ENCODE results near the gene PSMD1.
"Not testable (repeated sequence)": the region's sequence is repeated elsewhere in the genome, so short reads cannot be mapped to it uniquely, and the experiment has no call there.

PSMD1 gene

DNA sequence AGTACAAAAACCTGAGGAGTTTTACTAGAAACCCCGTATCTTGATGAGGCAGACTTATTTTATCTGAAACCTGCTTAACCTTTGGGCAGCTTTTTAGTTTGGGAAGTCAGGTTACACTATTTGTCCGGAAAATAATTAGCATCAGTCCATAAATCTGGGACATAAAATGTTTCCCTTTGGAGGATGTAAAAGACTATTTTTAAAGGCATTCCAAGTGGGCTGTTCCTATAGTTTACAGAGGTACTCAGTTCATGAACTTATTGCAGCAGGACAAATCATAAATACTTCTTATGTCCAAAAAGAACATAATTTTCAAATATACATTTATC is 61.9 kb downstream of the PSMD1 start:
- DNase-seq, result no peak

DNA sequence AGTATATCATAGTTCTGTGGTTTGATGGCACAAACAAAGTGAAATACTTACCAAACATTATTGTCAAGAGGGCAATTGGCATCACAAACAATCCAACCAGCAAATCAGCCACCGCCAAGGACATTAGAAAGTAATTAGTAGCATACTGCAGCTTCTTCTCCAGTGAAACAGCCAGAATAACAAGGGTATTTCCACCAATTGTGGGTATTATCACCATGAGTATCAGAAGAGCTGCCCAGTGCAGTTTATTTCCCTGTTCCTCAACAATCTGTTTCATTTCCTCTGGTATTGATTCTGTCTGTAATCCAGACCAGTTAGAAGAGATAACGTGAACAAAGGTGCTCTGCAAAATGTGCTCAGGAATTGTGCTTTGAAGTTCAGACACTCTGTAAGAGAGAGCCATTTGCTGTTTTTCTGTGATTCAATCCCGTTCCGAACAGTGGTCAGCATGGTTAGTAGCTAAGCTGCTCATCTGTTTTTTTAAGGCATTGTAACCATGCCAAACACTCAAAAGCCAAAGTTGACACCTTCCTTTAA is 66.8 kb downstream of the PSMD1 start:
- DNase-seq, result peak; percentile 21

DNA sequence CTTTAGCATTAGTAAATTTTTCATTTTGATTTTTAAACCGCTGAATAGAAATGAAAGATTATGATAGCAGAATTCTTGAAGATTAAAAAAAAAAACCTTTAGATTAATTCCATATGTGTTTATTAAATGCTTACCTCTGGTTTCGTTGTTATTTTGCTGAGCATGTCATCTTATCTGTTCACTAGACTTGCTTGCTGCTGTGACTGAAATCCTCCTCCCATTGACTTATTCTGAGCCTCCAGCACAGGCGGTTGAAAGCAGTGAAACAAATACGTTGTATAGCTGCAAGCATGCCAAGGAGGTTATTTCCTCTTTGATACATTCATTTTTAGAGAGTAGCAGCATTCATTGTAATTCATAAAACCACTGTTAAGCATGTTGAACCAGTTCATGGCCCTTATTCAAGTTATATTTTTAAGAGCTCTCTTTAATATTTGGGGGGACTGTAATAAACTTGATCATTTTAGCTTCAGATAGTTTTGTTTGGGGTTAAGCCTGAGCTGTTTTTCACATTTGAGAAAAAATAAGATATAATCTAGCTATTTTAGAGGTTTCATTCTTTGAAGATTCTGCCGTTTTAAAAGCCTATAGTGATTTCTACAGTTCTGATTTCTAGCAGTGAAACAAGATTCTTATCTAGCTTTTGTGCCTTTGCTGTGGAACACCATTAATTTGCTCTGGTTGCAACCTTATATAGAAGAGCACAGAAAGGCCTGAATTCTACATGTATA is 68.3 kb downstream of the PSMD1 start, which contains the start of gene HTR2B:
TSS of gene HTR2B (minus strand) at position 205 of the 731 bp plus-strand sequence. CDS start 1,278 bp downstream, outside the sequence.
- DNase-seq, result peak; percentile 33

DNA sequence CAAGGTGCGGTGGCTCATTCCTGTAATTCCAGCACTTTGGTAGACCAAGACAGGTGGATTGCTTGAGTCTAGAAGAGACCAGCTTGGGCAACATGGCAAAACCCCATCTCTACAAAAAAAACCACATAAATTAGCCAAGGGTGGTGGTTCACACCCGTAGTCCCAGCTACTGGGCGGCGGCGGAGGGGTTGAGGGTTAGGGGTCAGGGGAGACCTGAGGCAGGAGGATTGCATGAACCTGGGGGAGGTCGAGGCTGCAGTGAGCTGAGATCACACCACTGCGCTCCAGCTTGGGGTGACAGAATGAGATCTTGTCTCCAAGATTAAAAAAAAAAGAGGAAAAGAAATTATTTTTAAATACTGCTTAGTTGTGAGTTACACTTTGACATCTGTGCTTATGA is 69.5 kb downstream of the PSMD1 start:
- DNase-seq, result no peak

DNA sequence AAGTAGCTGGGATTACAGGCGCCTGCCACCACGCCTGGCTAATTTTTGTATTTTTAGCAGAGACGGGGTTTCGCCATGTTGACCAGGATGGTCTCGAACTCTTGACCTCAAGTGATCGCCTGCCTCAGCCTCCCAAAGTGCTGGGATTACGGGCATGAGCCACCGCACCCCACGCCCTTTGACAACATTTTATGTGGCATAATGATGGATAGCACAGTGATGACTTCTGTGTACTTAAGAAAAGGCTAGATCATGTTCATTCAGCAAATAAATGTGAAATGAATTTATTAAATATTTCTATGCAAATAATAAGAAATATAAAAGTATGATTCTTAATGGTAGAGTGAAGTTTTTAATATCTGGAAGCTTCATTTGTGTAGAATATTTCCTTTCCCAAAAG is 70.8 kb downstream of the PSMD1 start:
- DNase-seq, result no peak

DNA sequence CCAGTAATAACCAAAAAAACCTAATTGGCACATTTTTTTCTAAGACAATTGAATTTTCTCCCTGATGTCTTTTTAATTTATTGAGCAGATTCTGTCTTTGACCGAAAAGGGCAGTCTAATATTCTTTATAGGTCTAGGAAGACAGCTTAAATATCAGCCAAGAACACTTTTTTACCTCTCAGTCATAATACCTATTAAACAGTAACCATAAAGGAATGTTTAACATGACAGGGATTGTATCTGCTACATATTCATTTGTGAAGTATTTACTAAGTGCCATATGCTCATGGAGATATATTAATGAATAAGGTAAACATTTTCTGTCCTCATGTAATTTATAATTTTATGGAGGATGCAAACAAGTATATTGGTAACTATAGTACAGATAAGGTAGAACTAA is 71.3 kb downstream of the PSMD1 start:
- no peak for DNase-seq

DNA sequence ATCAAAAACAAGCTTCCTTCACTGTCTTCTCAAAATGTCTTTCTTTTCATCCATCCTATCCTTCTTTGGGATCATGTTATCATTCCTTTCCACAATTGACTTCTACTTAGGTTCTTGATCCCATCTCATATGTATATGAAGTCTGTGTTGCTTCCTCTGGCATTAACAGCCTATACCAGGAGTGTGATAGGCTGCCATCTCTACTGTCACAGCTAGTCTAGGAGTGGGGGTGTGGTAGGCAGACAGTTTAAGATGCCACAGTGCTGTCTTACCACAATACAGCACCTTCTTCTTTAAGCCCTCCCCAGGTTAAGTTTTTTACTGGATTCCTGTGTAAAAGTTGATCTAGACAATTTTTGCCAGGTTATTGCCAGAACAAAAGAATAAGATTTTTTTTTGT is 71.9 kb downstream of the PSMD1 start:
- DNase-seq, result no peak

DNA sequence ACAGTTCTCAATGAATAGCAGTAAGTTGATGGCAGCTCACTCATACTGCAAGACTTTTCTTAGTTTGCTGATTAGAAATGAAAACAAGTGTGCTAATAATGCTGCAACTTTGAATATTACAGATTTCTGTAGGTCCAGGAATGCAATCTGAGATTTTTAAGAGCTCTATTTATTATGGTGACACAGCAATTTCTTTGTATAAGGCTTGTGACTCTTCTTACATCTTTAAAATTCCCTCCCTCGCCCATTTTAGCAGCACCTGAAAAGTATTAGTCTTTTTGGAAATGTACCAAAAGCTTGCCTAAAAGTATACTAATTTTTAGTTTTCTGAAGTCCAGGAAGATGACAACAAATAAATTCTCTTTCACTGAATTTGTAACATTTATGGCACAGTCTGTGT is 72.5 kb downstream of the PSMD1 start:
- no peak for DNase-seq

DNA sequence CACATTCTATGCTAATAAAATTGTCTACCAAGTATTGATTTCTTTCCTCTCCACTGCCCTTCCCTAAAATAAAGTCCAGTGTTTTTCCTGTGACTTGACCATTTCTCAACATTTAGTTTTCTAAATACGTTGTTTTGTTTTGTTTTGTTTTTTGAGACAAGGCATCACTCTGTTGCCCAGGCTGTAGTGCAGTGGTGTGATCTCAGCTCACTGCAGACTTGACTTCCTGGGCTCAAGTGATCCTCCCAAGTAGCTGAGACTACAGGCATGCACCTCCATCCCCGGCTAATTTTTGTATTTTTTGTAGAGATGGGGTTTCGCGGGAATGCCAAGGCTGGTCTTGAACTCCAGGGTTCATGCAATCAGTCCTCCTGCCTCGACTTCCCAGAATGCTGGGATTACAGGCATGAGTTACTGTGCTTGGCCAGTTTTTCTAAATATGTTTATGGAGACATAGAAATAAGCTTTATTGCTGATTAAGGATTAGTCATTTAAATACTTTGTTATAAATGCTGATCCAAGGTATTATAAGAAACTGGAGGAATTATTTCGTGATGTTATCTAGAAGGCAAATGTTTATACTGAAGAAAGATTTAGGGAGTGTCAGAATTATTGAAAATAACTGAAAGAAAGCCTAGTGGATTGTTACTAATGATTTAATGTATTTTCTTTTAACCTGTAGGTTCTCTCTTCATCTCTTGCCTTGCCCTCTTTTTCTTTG is 73.8 kb downstream of the PSMD1 start:
- no peak for DNase-seq

DNA sequence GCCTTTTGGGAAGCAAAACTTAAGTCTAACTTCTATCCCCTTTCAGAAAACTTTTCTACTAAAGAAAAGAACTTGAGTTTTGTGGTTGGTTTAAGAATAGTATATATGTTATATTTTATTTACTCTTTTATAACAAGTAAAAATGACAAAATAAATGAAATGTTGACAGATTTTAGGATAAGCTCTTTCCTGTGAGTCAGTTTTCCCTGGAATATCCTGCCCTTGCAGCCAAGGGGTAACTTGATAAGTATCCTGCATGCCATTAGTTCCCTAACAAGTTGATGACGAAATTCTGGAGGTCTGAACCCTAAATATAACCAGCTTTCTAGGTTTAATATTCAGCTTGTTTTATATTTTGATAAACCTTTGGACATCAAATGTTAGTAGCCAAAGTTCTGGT is 75.5 kb downstream of the PSMD1 start:
- no peak for DNase-seq

DNA sequence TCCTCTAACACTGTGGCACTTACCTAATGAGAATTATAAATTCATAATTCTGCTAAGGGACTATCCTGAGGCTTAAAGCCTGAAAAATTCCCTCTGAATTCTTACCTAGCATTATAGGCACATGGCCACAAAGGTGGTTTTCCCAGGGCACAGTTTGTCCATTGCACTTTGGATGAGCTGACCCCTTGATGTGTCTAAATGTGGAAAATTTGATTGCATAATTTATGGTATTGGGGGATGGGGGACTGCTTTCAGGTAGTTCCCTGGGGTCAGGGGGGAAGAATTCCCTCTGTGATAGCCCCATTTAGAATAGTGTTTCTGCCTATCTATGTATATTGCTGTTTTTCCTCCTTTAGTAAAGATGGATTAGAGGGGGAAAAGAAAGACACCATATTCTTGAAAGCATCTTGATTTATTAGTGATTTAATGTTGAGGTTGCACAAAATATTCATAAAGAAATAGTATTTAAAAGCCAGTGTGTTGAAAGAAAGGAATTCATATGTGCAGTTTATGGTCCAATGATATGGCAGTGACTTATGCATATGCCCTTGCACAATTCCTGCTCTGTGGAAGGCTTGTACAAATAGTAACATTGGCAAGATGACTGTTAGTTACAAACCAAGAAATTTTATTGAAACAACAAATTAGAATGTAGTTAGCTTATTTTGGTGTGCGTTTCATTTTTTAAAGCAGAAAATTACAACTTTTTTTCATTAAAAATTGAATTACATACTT is 76.9 kb downstream of the PSMD1 start:
- no peak for DNase-seq

DNA sequence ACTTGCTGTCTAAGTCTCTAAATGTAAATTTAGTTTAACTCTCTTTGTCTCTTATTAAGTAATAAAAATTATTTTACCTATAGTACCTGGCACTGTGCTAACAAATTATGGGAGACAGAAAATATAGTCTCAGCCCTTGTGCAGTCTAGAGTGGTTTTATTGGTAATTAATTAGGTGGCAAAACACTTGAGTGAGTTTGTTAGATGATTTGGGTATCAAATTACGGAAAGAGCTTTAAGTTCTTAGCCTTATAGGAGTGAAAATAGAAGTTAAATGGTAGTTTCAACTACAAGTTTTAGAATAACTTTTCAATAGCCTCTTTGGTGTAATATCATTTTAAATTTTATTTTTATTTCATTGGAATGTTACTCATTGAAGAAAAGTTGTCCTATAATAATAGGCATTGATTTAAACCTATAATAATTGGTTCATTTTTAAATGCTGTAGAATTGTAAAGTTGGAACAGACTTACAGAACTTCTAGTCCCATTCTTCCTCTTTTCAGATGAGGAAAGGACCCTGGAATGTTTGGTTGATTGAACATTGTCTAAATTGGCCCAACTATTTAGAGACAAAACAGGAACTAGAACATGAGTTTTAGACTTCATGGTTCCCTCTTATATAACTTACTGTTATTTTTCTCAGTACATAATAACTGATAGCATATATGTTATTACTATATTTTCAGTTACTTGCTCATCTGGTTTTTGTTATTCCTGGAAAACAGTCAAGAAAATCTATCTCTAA is 78.4 kb downstream of the PSMD1 start:
- DNase-seq, result peak; percentile 73

DNA sequence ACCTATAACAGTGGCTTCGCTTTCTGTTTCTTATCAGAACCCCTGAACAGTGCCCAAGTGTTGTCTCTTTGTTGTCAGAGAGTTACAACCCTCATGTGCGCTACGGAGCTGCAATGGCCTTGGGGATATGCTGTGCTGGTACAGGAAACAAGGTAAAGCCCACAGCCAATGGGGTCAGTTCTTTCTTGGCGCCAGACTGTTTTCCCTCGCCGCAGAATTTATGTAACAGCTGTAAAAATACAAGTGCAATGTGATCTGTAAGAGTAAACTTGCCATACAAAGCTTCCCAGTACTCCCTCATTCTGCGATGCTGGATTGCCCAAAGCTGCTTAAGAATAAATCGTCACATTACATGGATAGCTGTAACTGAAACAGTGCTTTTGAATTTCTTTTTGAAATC is 82.0 kb downstream of the PSMD1 start:
- DNase-seq, result no peak

DNA sequence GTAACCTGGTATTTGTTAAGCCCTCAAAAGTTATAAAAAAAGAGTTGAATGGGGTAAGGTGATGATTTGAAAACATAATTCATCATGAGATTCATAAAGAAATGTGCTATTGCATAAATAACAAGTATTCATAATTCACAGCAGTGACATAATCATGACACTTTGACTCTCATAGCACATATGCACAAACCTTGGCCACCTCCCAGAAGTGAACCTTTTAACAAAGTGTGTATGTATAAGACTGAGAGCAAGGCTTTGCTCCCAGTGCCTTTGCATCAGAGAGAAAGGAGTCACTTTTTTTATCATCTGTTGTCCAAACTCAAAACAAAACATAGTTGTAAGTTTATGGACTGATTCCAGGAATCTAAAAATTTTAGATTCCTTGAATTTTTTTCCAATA is 83.1 kb downstream of the PSMD1 start:
- DNase-seq, result no peak

DNA sequence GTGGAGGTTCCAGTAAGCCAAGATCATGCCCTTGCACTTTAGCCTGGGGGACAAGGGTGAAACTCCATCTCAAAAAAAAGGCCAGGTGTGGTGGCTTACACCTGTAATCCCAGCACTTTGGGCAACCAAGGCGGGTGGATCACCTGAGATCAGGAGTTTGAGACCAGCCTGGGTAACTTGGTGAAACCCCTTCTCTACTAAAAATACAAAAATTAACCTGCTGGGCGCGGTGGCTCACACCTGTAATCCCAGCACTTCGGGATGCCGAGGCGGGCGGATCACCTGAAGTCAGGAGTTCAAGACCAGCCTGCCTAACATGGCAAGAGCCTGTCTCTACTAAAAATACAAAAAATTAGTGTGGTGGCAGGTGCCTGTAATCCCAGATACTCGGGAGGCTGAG is 84.1 kb downstream of the PSMD1 start:
- DNase-seq, result not testable (repeated sequence)

DNA sequence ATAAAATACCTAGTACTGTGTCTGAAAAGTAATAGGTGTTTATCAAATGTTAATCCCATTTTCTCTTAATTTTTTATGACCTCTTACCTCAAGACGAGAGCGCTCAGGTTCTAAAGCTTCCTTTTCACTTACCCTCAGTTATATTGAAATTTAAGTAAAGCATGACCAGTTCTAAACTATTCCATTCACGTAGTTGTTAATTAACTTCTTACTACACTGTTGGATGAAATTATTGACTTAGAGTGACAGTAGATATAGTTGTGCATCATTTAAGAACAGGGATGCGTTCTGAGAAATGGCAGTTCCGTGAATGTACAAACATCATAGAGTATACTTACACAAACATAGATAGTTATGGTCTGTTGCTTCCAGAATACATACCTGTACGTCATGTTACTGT is 88.2 kb downstream of the PSMD1 start:
- no peak for DNase-seq

DNA sequence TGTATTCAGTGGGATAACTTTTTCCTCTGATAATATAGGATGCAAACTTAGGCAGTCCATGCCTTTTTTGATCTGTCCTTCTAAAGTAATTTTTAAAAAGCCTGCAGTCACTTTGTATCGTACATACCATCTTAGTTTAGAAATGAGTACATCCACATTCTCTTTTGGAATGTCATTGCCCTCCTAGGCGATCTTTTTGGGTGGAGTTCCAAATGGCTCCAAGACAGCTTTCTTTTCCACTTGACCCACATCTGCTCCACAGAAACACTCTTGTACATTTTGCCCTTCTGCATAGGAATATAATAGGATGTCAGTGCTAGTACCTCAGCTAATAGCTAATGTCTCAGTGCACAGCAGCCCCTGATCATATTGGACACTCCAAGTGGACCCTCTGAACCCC is 90.0 kb downstream of the PSMD1 start:
- no peak for DNase-seq

DNA sequence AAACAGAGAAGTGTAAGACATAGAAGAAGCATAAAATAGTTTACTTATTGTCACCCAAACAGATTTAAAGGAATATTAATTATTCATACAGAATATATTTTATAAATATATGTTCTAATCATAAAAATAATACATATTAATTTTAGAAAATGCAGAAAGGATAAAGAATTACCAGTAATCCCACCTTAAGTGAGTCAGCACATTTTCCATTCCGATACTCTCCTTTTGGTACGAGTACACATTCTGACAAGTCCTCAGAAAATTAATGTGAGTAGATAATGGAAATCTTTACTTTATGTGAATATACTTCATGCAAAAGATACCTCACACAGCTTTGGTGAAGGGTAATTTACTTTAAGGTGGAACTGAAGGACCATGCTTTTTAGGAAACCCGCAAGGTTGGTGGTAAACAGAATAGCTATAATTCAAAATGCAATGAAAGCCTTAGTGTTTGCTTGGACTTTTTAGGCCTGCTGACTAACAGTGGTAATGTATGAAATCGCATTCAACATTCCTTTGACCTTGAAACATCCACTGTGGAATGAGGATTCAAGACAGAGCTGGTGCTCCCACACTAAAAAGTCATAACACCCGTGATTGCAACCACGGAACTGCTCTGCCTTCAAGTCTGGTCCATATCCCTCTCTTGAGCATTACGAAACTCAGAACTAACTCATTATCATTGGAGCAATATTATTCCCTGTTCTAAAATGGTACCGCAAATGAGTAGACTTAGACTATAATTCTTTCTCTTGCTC is 96.3 kb downstream of the PSMD1 start:
- no peak for DNase-seq

DNA sequence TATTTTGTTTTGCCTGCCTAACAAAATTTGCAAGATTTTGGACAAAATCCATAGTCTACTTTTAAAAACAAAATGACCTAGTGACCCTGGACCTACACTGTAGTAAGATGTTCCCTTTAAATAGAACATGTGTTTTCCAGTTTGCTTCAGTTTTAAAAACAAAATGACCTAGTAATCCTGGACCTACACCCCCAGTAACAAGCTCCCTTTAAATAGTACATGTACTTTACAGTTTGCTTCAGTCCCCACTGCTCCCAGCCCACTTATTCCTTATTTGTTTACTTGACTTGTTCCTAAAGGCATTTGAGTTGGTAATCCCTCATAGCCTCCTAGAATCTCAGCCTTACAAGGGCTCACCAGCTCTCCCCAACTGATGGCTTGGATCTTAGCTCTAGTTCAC is 102.6 kb downstream of the PSMD1 start:
- no peak for DNase-seq

DNA sequence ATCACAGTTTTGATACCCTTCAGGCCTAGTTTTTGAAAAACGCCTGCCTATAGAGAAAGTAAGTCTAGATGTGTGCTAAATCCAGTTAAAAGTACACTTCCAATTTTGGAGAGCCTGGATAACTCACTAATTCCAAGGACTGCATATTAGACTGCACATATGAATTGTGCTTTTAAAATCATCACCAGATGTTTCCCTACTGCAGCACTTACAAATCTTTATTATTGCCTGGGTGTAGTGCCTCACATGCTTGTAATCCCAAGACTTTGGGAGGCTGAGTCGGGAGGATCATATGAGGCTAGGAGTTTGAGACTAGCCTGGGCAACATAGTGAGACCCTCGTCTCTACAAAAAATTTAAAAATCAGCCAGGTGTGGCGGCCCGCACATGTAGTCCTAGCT is 104.0 kb downstream of the PSMD1 start:
- no peak for DNase-seq

DNA sequence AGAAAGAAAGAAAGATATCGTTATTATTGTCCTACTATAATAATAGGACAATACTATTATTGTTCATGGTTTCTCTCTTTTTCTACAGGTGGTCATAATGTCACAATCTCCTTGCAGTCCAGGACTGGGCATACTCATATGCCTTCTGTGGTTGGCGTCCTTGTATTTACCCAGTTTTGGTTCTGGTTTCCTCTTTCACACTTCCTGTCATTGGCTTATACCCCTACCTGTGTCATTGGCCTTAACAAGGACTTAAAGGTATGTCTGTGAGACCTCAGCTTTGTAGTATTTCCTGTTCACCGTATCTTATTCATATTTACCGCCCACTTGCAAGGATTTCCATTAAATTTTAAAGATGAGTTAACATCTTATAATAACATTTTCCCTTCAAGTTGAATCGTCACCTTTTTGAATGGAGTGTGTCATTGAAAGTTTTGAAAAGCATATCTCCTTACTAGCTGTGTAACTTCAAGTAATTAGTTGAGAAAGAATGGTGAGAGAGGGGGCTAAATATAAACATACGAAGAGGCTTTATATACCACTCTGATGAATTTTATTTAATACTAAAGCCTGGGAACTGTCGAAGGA is 104.7 kb downstream of the PSMD1 start:
- DNase-seq, result peak; percentile 39

DNA sequence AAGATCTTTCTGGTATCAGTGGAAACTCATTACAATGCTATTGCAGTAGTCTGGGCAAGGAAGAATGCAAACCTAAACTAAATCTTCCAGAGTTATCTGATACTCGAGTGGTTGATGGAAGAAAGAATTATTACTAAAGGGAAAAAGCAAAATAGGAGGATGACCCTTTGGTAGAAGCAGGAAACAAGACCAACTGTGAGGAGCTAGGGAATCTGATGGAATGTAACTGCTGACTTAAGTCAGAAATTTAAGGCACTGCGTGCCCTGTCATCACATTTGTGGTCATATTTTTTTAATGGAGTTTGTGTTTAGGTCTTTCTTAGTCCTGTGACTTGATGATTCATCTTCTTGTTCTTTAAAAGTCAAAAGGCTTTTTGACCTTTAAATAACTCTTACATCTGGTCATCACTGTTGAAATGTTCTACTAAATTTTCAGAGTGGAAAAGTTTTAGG is 105.2 kb downstream of the PSMD1 start:
- DNase-seq, result peak; percentile 75
